ENCODE data around the gene ERG.

DNA sequence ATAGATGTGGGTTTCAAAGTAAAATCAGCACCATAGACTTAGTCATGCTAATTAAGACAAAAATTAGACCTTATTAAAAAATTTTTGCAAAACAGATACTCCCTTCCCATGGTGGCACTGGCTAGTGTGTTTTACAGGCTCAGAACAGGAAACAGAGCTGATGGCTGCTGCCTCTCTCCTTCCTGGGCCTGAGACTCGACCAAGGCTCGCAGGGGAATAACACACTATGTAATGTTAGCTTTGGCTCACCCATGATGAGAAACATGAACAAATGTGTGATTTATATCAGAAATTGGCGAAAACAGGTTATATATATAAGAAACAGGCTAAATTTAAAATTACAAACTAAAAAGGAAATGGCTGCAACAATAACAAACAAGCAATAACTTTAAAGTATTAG is 50.7 kb downstream of the ERG start:
- TF ChIP-seq CTCF (conservative IDR thresholded peaks at IDR 0.05 in 1 of 2, IDR thresholded peaks at IDR 0.05 in 1 of 2; ENCODE audit: low read depth in 1 of 2, low read length in 2 of 2) (no peak), EZH2 (IDR thresholded peaks at IDR 0.05; ENCODE audit: low read length, missing control alignments) (no peak)

Data from fibroblast of lung (primary cell).